MV-4-11 (cell line): Measurements from ENCODE around the gene MVB12B.

ENCODE experiments used
- DNase-seq: peaks from one replicate; lab custom pipeline; 2025; lab: John Stamatoyannopoulos, UW

The MVB12B gene

GRCh38 chr9:126303488-126303887, 23.1 kb upstream of the MVB12B start:
- no peak for DNase-seq

- no peak for DNase-seq
Observed at GRCh38 chr9:126304207-126304970, 22.2 kb upstream of the MVB12B start.

GRCh38 chr9:126304971-126305320, 21.7 kb upstream of the MVB12B start:
- DNase-seq = no peak

GRCh38 chr9:126306071-126306647, 20.5 kb upstream of the MVB12B start:
- no peak for DNase-seq

GRCh38 chr9:126307322-126308061, 19.1 kb upstream of the MVB12B start:
- no peak for DNase-seq

GRCh38 chr9:126309427-126310189, 17.0 kb upstream of the MVB12B start:
- no peak for DNase-seq

GRCh38 chr9:126312584-126313551, 13.8 kb upstream of the MVB12B start:
- DNase-seq = no peak

- no peak for DNase-seq
Observed at GRCh38 chr9:126316085-126316655, 10.5 kb upstream of the MVB12B start.

- DNase-seq = peak; percentile 57
Observed at GRCh38 chr9:126317513-126317912, 9.1 kb upstream of the MVB12B start.

GRCh38 chr9:126318858-126319257, 7.8 kb upstream of the MVB12B start:
- DNase-seq = no peak

GRCh38 chr9:126319671-126320070, 7.0 kb upstream of the MVB12B start:
- DNase-seq = no peak

- peak; percentile 21 for DNase-seq
Observed at GRCh38 chr9:126320158-126320922, 6.3 kb upstream of the MVB12B start.

- no peak for DNase-seq
Observed at GRCh38 chr9:126321742-126322141, 4.9 kb upstream of the MVB12B start.

GRCh38 chr9:126325821-126326220, 808 bp upstream of the MVB12B start:
- DNase-seq = no peak

GRCh38 chr9:126327006-126327713, 531 bp downstream of the MVB12B start:
- DNase-seq = no peak

GRCh38 chr9:126327714-126328185, 1.1 kb downstream of the MVB12B start:
- DNase-seq = no peak

- DNase-seq = peak; percentile 52
Observed at GRCh38 chr9:126328407-126328806, 1.8 kb downstream of the MVB12B start.

- peak; percentile 30 for DNase-seq
Observed at GRCh38 chr9:126329476-126330275, 3.0 kb downstream of the MVB12B start.
